Fibroblast of skin of back (primary cell): ENCODE data around the gene CASTOR2. TPM values are rescaled to one million over a fixed set of nuclear protein-coding genes. Genes with fewer than 3 reads are reported as not detected.
"Not testable (repeated sequence)": the region's sequence is repeated elsewhere in the genome, so short reads cannot be mapped to it uniquely, and the experiment has no call there.

Source experiments
- DNase-seq: peaks from one replicate; pipeline ENCODE4 v3.0.0-alpha.2; 2013
- polyA plus RNA-seq, 2 experiments: library from polyadenylated mRNA; unstranded; fragments of 120-200 nt; gene quantifications; one replicate each; pipeline ENCODE4 v1.2.1, GENCODE V29; 2013; ENCODE audit not compliant: insufficient read length in 2 of 2

CASTOR2 gene
- polyA plus RNA-seq (2013, experiment 1 of 2; ENCODE audit: insufficient read length): 2.4 TPM
- 2.5 TPM for polyA plus RNA-seq (2013, experiment 2 of 2; ENCODE audit: insufficient read length)

GRCh38 chr7:74964511-74965119 lies at the start of gene CASTOR2:
Gene CASTOR2 (plus strand): TSS chr7:74964705. CDS start chr7:74964986, 281 bp downstream.
- not testable (repeated sequence) for DNase-seq

- not testable (repeated sequence) for DNase-seq
Measured at GRCh38 chr7:74922321-74922890, 42.1 kb upstream of the CASTOR2 start.

- not testable (repeated sequence) for DNase-seq
Measured at GRCh38 chr7:74923644-74924043, 40.9 kb upstream of the CASTOR2 start.

- DNase-seq: not testable (repeated sequence)
Measured at GRCh38 chr7:74926968-74927367, 37.5 kb upstream of the CASTOR2 start.

- not testable (repeated sequence) for DNase-seq
Measured at GRCh38 chr7:74931563-74932328, 32.8 kb upstream of the CASTOR2 start.

- not testable (repeated sequence) for DNase-seq
Measured at GRCh38 chr7:74939429-74939828, 25.1 kb upstream of the CASTOR2 start.

GRCh38 chr7:74941302-74942069 lies 23.0 kb upstream of the CASTOR2 start:
- not testable (repeated sequence) for DNase-seq

- DNase-seq: not testable (repeated sequence)
Measured at GRCh38 chr7:74943923-74944322, 20.6 kb upstream of the CASTOR2 start.

- not testable (repeated sequence) for DNase-seq
Measured at GRCh38 chr7:74947741-74948140, 16.8 kb upstream of the CASTOR2 start.

- DNase-seq: not testable (repeated sequence)
Measured at GRCh38 chr7:74953774-74954173, 10.7 kb upstream of the CASTOR2 start.

GRCh38 chr7:74958328-74958727 lies 6.2 kb upstream of the CASTOR2 start:
- DNase-seq: not testable (repeated sequence)

- DNase-seq: not testable (repeated sequence)
Measured at GRCh38 chr7:74963704-74964510, 598 bp upstream of the CASTOR2 start.

- DNase-seq: not testable (repeated sequence)
Measured at GRCh38 chr7:74966208-74966854, 1.8 kb downstream of the CASTOR2 start.

GRCh38 chr7:74966909-74967308 lies 2.4 kb downstream of the CASTOR2 start:
- DNase-seq: not testable (repeated sequence)

- not testable (repeated sequence) for DNase-seq
Measured at GRCh38 chr7:74971431-74971830, 6.9 kb downstream of the CASTOR2 start.

GRCh38 chr7:74972377-74972776 lies 7.9 kb downstream of the CASTOR2 start:
- DNase-seq: not testable (repeated sequence)

- not testable (repeated sequence) for DNase-seq
Measured at GRCh38 chr7:74975959-74976358, 11.5 kb downstream of the CASTOR2 start.

- DNase-seq: not testable (repeated sequence)
Measured at GRCh38 chr7:74977523-74977922, 13.0 kb downstream of the CASTOR2 start.

- DNase-seq: not testable (repeated sequence)
Measured at GRCh38 chr7:74988436-74988835, 23.9 kb downstream of the CASTOR2 start.

GRCh38 chr7:74993121-74993520 lies 28.6 kb downstream of the CASTOR2 start:
- no peak for DNase-seq
